HUES48 (cell line): ENCODE measurements around the gene TMBIM6.

Experiments used
- H3K27ac ChIP-seq: one replicate; pipeline ENCODE4 v1.7.0; 2013; ENCODE audit warnings: low read depth, low read length, inconsistent platforms
- H3K27me3 ChIP-seq: 2 replicates; pipeline ENCODE4 v1.6.1; 2013; ENCODE audit warnings: mild to moderate bottlenecking, low read length; ENCODE audit not compliant: control insufficient read depth, insufficient read depth
- H3K36me3 ChIP-seq: 2 replicates; pipeline ENCODE4 v1.6.1; 2013; ENCODE audit warnings: low read length; ENCODE audit not compliant: control insufficient read depth, insufficient read depth
- H3K4me1 ChIP-seq: 2 replicates; pipeline ENCODE4 v1.6.1; 2013; ENCODE audit warnings: mild to moderate bottlenecking, low read length; ENCODE audit not compliant: control insufficient read depth, insufficient read depth
- H3K4me3 ChIP-seq: 2 replicates; pipeline ENCODE4 v1.5.1; 2013; ENCODE audit warnings: mild to moderate bottlenecking, low read depth, low read length
- H3K9ac ChIP-seq: 2 replicates; pipeline ENCODE4 v1.6.1; 2013; ENCODE audit warnings: mild to moderate bottlenecking, low read depth, low read length, moderate library complexity
- H3K9me3 ChIP-seq: 2 replicates; pipeline ENCODE4 v1.6.1; 2013; ENCODE audit warnings: low read length; ENCODE audit not compliant: control insufficient read depth, insufficient read depth

TMBIM6 gene

DNA sequence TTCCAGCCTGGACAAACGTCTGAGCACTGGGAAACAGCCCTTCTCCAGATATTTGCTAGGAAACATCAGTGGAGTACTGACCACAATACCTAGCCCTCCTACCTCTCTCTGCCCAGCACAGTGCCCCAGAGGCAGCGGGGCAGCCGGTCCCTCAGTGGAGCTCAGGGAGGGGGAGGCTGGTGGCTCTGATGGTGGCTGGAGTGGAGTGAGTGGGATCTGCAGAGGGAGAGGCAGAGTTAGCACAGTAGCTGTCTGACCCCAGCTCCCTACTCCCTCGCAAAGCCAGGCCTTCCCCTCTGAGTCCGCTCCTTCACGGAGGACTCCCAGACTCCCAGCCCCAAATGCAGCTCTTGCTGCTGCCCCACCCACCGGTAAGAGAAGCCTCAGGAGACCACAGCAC, 56.9 kb downstream of the TMBIM6 start:
- Histone ChIP-seq H3K27me3 (no peaks in the 10 kb centered on the region), H3K4me1 (no peaks in the 10 kb centered on the region), H3K4me3 (no peak overlapping the region), H3K36me3 (peaks cover 57% of the 10 kb centered on the region), H3K9me3 (no peaks in the 10 kb centered on the region), H3K27ac (no peak overlapping the region), H3K9ac (no peak overlapping the region)

- Histone ChIP-seq H3K4me3 (no peak overlapping the region), H3K9me3 (no peaks in the 10 kb centered on the region), H3K4me1 (no peaks in the 10 kb centered on the region), H3K27me3 (no peaks in the 10 kb centered on the region), H3K9ac (no peak overlapping the region), H3K36me3 (peaks cover 61% of the 10 kb centered on the region), H3K27ac (no peak overlapping the region)
Observed at GRCh38 chr12:49798934-49799333, 57.6 kb downstream of the TMBIM6 start.

DNA sequence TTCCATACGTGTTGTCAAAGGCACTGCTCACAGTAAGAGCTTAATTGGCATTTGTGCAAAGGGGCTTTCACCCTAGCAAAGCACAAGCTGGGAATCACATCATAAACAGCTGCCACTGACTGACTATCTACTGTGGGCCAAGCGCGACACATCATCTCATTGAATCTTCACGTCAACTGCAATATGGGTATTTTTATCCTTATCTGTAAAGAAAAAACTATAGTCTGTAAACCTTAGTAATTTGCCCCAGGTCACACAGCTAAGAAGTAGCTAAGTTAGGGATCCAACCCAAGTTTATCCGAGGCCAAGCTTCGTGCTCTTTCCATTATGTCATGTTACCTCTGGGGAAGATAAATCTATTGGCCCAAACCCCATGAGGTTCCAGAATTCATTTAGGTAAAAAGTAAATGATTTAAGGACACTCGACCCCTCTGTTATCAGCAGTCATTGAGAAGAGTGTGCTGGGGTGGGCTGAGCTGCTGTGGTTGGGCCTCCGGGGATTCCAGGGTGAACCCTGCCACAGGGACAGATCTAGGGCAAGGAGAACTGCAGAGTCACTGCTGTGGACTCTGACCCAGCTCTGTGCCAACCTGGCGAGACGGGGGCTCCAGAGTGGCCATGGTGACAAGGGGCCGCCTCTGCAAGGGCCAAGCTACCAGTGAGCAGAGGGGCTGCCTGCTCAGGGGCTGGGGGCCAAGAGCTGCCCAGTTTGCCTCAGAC, 59.2 kb downstream of the TMBIM6 start:
- peaks cover 76% of the 10 kb centered on the region for H3K36me3 ChIP-seq
- H3K4me1 ChIP-seq, result no peaks in the 10 kb centered on the region
- no peaks in the 10 kb centered on the region for H3K27me3 ChIP-seq
- no peak overlapping the region for H3K27ac ChIP-seq
- H3K9ac ChIP-seq, result no peak overlapping the region
- no peak overlapping the region for H3K4me3 ChIP-seq
- H3K9me3 ChIP-seq, result no peaks in the 10 kb centered on the region

DNA sequence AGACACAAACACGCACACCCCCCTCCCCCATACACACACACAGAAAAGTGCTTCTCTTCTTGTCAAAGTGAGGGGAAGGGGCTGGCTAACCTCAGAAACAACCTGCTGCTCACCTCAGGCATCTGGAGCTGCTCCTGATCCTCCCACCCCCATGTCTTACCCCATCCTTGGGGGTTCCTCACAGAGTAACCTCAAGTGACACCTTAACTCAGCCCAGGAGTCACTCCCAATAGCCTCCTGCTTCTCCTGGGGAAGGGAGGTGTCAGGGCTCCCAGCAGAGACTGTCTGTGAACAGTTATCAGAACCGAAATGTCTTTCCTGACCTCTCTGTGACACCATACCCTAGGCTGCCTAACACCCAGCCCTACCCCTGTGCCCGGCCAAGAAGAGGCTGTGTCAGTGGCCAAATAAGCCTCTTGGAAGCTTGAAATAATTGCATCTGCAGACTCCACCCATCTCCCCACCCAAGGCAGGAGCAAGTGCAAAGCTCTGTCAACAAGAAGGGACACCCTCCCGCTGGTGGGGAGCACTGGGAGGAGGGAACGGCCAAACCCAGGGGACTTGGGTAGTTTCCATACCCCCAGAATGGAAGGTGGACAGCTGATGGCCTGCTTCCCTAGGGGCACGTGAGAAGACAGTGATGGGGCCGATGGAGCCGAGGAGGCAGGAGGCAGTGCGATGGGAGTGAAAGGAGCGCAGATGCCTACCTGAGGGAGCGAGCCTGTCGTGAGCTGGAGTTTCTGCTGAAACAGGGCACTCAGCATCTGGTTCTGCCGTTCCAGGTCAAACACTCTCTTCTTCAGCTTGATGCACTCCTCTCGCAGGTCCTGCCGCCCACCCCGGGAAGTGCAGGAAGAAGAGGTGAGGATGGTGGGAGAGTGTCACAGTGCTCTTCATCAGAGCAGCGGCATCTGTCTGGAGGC, 60.0 kb downstream of the TMBIM6 start:
- no peak overlapping the region for H3K4me3 ChIP-seq
- H3K4me1 ChIP-seq, result no peaks in the 10 kb centered on the region
- H3K27ac ChIP-seq, result no peak overlapping the region
- no peak overlapping the region for H3K9ac ChIP-seq
- peaks cover 77% of the 10 kb centered on the region for H3K36me3 ChIP-seq
- no peaks in the 10 kb centered on the region for H3K27me3 ChIP-seq
- no peaks in the 10 kb centered on the region for H3K9me3 ChIP-seq

DNA sequence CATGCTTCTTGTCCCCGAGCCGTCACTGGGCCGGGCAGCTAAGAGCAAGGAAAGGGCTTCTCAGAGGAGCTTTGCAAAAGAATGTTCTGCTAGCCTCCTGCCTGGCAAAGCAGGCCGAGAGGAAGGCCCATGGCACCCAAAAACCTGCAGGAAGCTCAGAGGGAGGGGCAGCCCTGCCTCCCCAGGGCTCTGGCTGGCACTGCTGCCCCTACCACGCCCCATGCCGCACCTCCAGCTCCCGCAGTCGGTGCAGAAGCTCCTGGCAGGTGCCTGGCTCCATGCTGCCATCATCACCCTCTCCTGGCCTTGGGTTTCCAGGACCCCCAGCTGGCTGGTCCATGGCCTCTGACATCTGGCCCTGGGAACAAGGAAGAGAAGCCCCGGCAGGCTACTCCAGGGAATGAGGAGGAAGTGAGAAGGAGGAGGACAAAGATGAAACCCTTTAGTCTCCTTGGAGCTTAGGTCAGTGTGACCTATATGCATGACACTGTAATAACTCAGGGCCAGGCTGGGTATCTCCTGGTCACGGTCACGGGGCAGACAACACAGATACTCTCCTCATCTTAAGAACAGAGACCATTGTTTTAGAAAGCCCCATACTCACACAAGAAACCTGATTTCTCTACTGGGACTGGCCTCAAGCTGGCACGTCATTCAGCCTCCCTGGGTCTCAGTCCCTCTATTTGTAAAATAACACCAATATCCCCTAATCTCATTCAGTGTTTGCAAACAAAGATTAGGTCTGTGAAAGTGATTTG, 62.5 kb downstream of the TMBIM6 start:
- H3K9me3 ChIP-seq, result no peaks in the 10 kb centered on the region
- H3K27me3 ChIP-seq, result no peaks in the 10 kb centered on the region
- peaks cover 7% of the 10 kb centered on the region for H3K4me1 ChIP-seq
- H3K4me3 ChIP-seq, result no peak overlapping the region
- peaks cover 53% of the 10 kb centered on the region for H3K36me3 ChIP-seq
- H3K9ac ChIP-seq, result no peak overlapping the region
- no peak overlapping the region for H3K27ac ChIP-seq

DNA sequence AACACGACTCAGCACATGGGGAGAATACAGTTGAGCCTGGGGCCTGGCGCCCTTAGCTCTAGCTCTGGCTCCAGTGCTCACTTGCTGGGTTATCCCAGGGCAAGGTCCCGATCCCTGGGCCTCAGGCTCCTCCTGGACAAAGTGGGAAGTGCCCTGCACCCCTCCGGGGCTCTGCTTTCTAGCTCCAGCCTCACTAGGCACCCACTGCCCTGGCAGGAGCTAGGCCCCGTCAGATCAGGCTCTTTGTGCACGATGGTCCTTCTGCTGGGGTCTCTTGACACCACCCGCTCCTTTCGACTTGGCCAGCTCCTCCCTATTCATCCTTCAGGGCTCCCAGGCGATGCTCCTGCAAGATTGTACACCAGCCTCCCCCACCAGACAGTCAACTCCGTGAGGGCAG, 63.5 kb downstream of the TMBIM6 start:
- Histone ChIP-seq H3K9me3 (no peaks in the 10 kb centered on the region), H3K36me3 (peaks cover 53% of the 10 kb centered on the region), H3K4me3 (no peak overlapping the region), H3K9ac (no peak overlapping the region), H3K27ac (no peak overlapping the region), H3K27me3 (no peaks in the 10 kb centered on the region), H3K4me1 (peaks cover 17% of the 10 kb centered on the region)

DNA sequence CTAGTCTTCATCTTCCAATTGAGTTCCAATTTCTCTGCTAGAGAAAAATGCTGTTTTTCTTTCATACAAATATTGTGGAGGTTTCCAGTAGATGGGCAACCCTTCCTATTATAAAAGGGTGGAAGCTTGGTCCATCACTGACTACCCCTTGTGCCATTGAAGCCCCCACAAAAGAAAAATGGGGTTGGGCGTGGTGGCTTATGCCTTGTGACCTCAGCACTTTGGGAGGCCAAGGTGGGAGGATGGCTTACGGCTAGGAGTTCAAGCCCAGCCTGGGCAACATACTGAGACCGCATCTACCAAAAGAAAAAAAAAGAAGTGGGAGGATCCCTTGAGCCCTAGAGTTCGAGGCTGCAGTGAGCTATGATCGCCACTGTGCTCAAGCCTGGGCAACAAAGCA, 64.1 kb downstream of the TMBIM6 start:
- Histone ChIP-seq H3K27me3 (no peaks in the 10 kb centered on the region), H3K9ac (no peak overlapping the region), H3K9me3 (no peaks in the 10 kb centered on the region), H3K4me3 (no peak overlapping the region), H3K27ac (no peak overlapping the region), H3K4me1 (peaks cover 21% of the 10 kb centered on the region), H3K36me3 (peaks cover 49% of the 10 kb centered on the region)

DNA sequence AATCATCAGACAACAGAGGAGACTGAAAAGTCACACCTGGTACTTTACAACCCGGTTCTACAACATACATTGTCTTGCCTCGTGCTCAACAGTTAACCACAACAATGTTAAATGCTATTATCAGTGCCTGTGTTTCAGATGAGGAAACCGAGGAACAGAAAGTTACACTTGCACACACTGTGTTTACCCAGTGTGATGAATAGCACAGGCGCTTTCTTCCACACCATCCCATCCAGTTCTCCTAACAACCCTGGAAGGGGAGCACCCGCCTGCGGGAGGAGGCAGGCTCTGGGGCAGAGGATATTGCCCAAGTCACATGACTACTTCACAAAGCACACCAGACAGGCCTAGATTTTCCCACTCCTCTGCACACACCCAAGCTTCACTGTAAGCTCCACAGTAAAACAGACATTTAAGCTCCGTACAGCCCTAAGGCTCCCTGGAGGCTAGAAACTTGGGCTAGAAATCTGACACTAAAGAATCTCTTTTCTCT, 65.0 kb downstream of the TMBIM6 start:
- no peak overlapping the region for H3K27ac ChIP-seq
- H3K36me3 ChIP-seq, result peaks cover 39% of the 10 kb centered on the region
- H3K4me3 ChIP-seq, result no peak overlapping the region
- no peak overlapping the region for H3K9ac ChIP-seq
- no peaks in the 10 kb centered on the region for H3K27me3 ChIP-seq
- H3K4me1 ChIP-seq, result peaks cover 29% of the 10 kb centered on the region
- H3K9me3 ChIP-seq, result no peaks in the 10 kb centered on the region

DNA sequence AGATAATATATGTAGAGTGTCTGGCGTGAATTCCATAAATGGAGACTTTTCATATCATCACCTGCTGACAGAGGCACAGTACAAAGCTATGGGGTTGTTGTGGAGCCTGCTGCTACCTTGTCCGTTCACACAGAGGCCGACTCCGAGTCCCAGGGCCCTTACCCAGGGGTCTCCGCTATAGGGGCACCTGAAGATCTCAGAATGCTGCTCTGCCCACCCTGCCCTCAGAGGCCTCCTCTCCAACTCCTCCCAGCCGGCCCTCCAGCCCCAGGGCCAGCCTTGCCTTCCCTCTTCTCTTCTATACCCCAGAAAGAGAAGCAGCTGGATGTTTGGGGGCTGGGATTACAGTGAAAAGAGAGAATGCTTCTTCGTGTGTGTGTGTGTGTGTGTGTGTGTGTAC, 65.5 kb downstream of the TMBIM6 start:
- H3K9ac ChIP-seq, result no peak overlapping the region
- peaks cover 34% of the 10 kb centered on the region for H3K36me3 ChIP-seq
- no peak overlapping the region for H3K4me3 ChIP-seq
- no peaks in the 10 kb centered on the region for H3K27me3 ChIP-seq
- no peak overlapping the region for H3K27ac ChIP-seq
- peaks cover 29% of the 10 kb centered on the region for H3K4me1 ChIP-seq
- H3K9me3 ChIP-seq, result no peaks in the 10 kb centered on the region

- H3K9ac ChIP-seq, result no peak overlapping the region
- H3K27ac ChIP-seq, result no peak overlapping the region
- peaks cover 25% of the 10 kb centered on the region for H3K36me3 ChIP-seq
- H3K4me3 ChIP-seq, result no peak overlapping the region
- H3K27me3 ChIP-seq, result no peaks in the 10 kb centered on the region
- H3K9me3 ChIP-seq, result no peaks in the 10 kb centered on the region
- peaks cover 29% of the 10 kb centered on the region for H3K4me1 ChIP-seq
Observed at GRCh38 chr12:49807991-49808580, 66.7 kb downstream of the TMBIM6 start.
